Testis (tissue), 2 donors: Measurements from ENCODE around the gene DNAH10.
A peak's percentile ranks its signal among the peaks of the same experiment; 100 is the strongest.

Experiments
- POLR2A ChIP-seq: fragments of 450-650 bp; IDR thresholded peaks from one replicate; pipeline ENCODE4 v1.6.1; 2017; ENCODE audit warnings: antibody characterized with exemption, mild to moderate bottlenecking, moderate library complexity
- TF ChIP-seq, protein P1 (sequence below), 3 experiments: fragments of 450-650 bp in 2 of 3; fragments of 200-600 bp in 1 of 3; sonication (generic) in 1 of 3; IDR thresholded peaks; one replicate each; pipeline ENCODE4 v1.5.1; 2016 to 2019; ENCODE audit warnings: antibody characterized with exemption in 3 of 3, mild to moderate bottlenecking in 2 of 3, moderate library complexity in 1 of 3

GRCh38 chr12:123905319-123905925 lies 143.3 kb downstream of the DNAH10 start:
- TF ChIP-seq, protein P1, sequence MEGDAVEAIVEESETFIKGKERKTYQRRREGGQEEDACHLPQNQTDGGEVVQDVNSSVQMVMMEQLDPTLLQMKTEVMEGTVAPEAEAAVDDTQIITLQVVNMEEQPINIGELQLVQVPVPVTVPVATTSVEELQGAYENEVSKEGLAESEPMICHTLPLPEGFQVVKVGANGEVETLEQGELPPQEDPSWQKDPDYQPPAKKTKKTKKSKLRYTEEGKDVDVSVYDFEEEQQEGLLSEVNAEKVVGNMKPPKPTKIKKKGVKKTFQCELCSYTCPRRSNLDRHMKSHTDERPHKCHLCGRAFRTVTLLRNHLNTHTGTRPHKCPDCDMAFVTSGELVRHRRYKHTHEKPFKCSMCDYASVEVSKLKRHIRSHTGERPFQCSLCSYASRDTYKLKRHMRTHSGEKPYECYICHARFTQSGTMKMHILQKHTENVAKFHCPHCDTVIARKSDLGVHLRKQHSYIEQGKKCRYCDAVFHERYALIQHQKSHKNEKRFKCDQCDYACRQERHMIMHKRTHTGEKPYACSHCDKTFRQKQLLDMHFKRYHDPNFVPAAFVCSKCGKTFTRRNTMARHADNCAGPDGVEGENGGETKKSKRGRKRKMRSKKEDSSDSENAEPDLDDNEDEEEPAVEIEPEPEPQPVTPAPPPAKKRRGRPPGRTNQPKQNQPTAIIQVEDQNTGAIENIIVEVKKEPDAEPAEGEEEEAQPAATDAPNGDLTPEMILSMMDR (IDR thresholded peaks at IDR 0.05): peak; percentile 57 to 85 (median 74)
- no peak for TF ChIP-seq POLR2A
